Activated CD4-positive, alpha-beta memory T cell treated with anti-CD3 and anti-CD28 coated beads for 36 hours (primary cell): Measurements from ENCODE around the gene UCHL5. TPM values are rescaled to one million over a fixed set of nuclear protein-coding genes. Genes with fewer than 3 reads are reported as not detected.
"Not testable (repeated sequence)": the region's sequence is repeated elsewhere in the genome, so short reads cannot be mapped to it uniquely, and the experiment has no call there.

Experiments
- CTCF ChIA-PET: fragments of 350-600 bp; sonication (Branson Sonifier 250); formaldehyde crosslinking; loops from one replicate; lab custom pipeline; 2021; ENCODE audit warnings: antibody characterized with exemption, inconsistent platforms; lab: Charles Lee
- POLR2A ChIA-PET: fragments of 350-600 bp; sonication (Branson Sonifier 250); formaldehyde crosslinking; loops from one replicate; lab custom pipeline; 2021; ENCODE audit warnings: antibody characterized with exemption; lab: Charles Lee
- DNase-seq: peaks from one replicate; pipeline ENCODE4 v3.0.0-alpha.2; 2020
- H3K27ac Mint-ChIP-seq: one replicate; pipeline ENCODE4 v1.8.0; 2021; ENCODE audit warnings: mixed read lengths
- H3K27me3 Mint-ChIP-seq: one replicate; pipeline ENCODE4 v1.8.0; 2021; ENCODE audit warnings: mixed read lengths
- H3K36me3 Mint-ChIP-seq: one replicate; pipeline ENCODE4 v1.8.0; 2021; ENCODE audit warnings: mixed read lengths
- H3K4me1 Mint-ChIP-seq: one replicate; pipeline ENCODE4 v1.8.0; 2021; ENCODE audit warnings: low read depth, mixed read lengths
- H3K4me3 Mint-ChIP-seq: one replicate; pipeline ENCODE4 v1.8.0; 2021; ENCODE audit warnings: mild to moderate bottlenecking, mixed read lengths
- H3K9me3 Mint-ChIP-seq: one replicate; pipeline ENCODE4 v1.8.0; 2021; ENCODE audit warnings: mixed read lengths
- intact Hi-C: fragments of 100-400 bp; cut with micrococcal nuclease; formaldehyde crosslinking; loops from one replicate; pipeline ENCODE4 v1.15.1; 2023
- total RNA-seq, 2 experiments: library from RNA; stranded (reverse); gene quantifications; one replicate each; pipeline ENCODE4 v1.2.3, GENCODE V29; 2021

The UCHL5 gene
- total RNA-seq, 2 experiments from 2014 or later, result 72.1 to 77.5 TPM

GRCh38 chr1:193032643-193033427, 26.3 kb downstream of the UCHL5 start:
- CTCF ChIA-PET, result interaction anchor here (0.6 to 0.9 kb wide), 2 partner anchors 192 to 560 kb away, joined by 3 read pairs; no protein-coding TSS in a partner anchor
- H3K27me3 Mint-ChIP-seq, POLR2A ChIA-PET, H3K9me3 Mint-ChIP-seq, H3K36me3 Mint-ChIP-seq, H3K27ac Mint-ChIP-seq, intact Hi-C loops, DNase-seq, H3K4me3 Mint-ChIP-seq: not testable (repeated sequence)
- peaks cover 23% of the 10 kb centered on the region for H3K4me1 Mint-ChIP-seq

- no peaks in the 10 kb centered on the region for H3K27me3 Mint-ChIP-seq
- no peaks in the 10 kb centered on the region for H3K9me3 Mint-ChIP-seq
- peaks cover 13% of the 10 kb centered on the region for H3K4me1 Mint-ChIP-seq
- POLR2A ChIA-PET, result no interaction called here
- CTCF ChIA-PET, result no interaction called here
- H3K4me3 Mint-ChIP-seq, result no peak overlapping the region
- no peak overlapping the region for H3K27ac Mint-ChIP-seq
- H3K36me3 Mint-ChIP-seq, result peaks cover 10% of the 10 kb centered on the region
- no peak for DNase-seq
- intact Hi-C loops, result no loop called here
Measured at GRCh38 chr1:193031431-193031830, 27.7 kb downstream of the UCHL5 start.

GRCh38 chr1:193030280-193030679, 28.9 kb downstream of the UCHL5 start:
- ChIA-PET POLR2A (no interaction called here), CTCF (interaction anchor here (0.6 to 1.7 kb wide), 7 partner anchors 29 to 556 kb away, joined by 3 to 8 read pairs (median 3); partner anchors contain the start of gene UCHL5)
- DNase-seq, result no peak
- Mint-ChIP-seq H3K9me3 (no peaks in the 10 kb centered on the region), H3K4me3 (no peak overlapping the region), H3K27ac (no peak overlapping the region), H3K27me3 (no peaks in the 10 kb centered on the region), H3K36me3 (peaks cover 17% of the 10 kb centered on the region), H3K4me1 (peaks cover 13% of the 10 kb centered on the region)
- intact Hi-C loops, result no loop called here

GRCh38 chr1:193025218-193025617, 33.9 kb downstream of the UCHL5 start:
- Mint-ChIP-seq H3K27me3 (no peaks in the 10 kb centered on the region), H3K27ac (no peak overlapping the region), H3K9me3 (no peaks in the 10 kb centered on the region), H3K36me3 (peaks cover 13% of the 10 kb centered on the region), H3K4me1 (peaks cover 7% of the 10 kb centered on the region), H3K4me3 (no peak overlapping the region)
- intact Hi-C loops, result no loop called here
- ChIA-PET CTCF (no interaction called here), POLR2A (no interaction called here)
- DNase-seq, result no peak

GRCh38 chr1:193019442-193020026, 39.6 kb downstream of the UCHL5 start:
- ChIA-PET POLR2A (no interaction called here), CTCF (interaction anchor here (0.7 to 5.4 kb wide), 20 partner anchors 10 to 547 kb away, joined by 3 to 105 read pairs (median 3); partner anchors contain the start of genes RGS2, RO60 and UCHL5)
- Mint-ChIP-seq H3K4me1 (no peaks in the 10 kb centered on the region), H3K36me3 (peaks cover 9% of the 10 kb centered on the region), H3K27ac (no peak overlapping the region), H3K27me3 (no peaks in the 10 kb centered on the region), H3K9me3 (no peaks in the 10 kb centered on the region), H3K4me3 (no peak overlapping the region)
- DNase-seq, result no peak
- intact Hi-C loops, result loop anchor here (1.0 kb wide), 2 partner anchors 214 to 545 kb away; no protein-coding TSS in a partner anchor

GRCh38 chr1:193016788-193017187, 42.4 kb downstream of the UCHL5 start:
- H3K4me1 Mint-ChIP-seq, result no peaks in the 10 kb centered on the region
- CTCF ChIA-PET, result interaction anchor here (0.7 to 5.4 kb wide), 4 partner anchors 9 to 209 kb away, joined by 3 to 105 read pairs (median 3); partner anchors contain the start of genes RGS2 and UCHL5
- intact Hi-C loops, result no loop called here

GRCh38 chr1:193014400-193014799, 44.8 kb downstream of the UCHL5 start:
- no peak for DNase-seq
- Mint-ChIP-seq H3K27ac (no peak overlapping the region), H3K9me3 (no peaks in the 10 kb centered on the region), H3K4me3 (no peak overlapping the region), H3K36me3 (peaks cover 6% of the 10 kb centered on the region), H3K27me3 (no peaks in the 10 kb centered on the region), H3K4me1 (no peaks in the 10 kb centered on the region)
- ChIA-PET CTCF (interaction anchor here (0.8 to 1.3 kb wide), 2 partner anchors 107 to 208 kb away, joined by 3 read pairs; partner anchors contain the start of gene CDC73), POLR2A (no interaction called here)
- intact Hi-C loops, result no loop called here

More at GRCh38 chr1:193016788-193017187, 42.4 kb downstream of the UCHL5 start:
- Mint-ChIP-seq H3K4me3 (no peak overlapping the region), H3K27me3 (no peaks in the 10 kb centered on the region), H3K9me3 (no peaks in the 10 kb centered on the region), H3K36me3 (peaks cover 6% of the 10 kb centered on the region), H3K27ac (no peak overlapping the region)
- POLR2A ChIA-PET, result no interaction called here
- no peak for DNase-seq

- H3K27me3 Mint-ChIP-seq, result no peaks in the 10 kb centered on the region
- DNase-seq, result no peak
- no peak overlapping the region for H3K27ac Mint-ChIP-seq
- no peaks in the 10 kb centered on the region for H3K9me3 Mint-ChIP-seq
- no peaks in the 10 kb centered on the region for H3K4me1 Mint-ChIP-seq
- H3K4me3 Mint-ChIP-seq, result no peak overlapping the region
- ChIA-PET CTCF (interaction anchor here (0.8 to 1.3 kb wide), 2 partner anchors 108 to 207 kb away, joined by 3 read pairs; partner anchors contain the start of gene CDC73), POLR2A (no interaction called here)
- H3K36me3 Mint-ChIP-seq, result peaks cover 6% of the 10 kb centered on the region
- intact Hi-C loops, result no loop called here
Measured at GRCh38 chr1:193013707-193014106, 45.5 kb downstream of the UCHL5 start.

GRCh38 chr1:193013005-193013404, 46.2 kb downstream of the UCHL5 start:
- peaks cover 6% of the 10 kb centered on the region for H3K36me3 Mint-ChIP-seq
- no peaks in the 10 kb centered on the region for H3K4me1 Mint-ChIP-seq
- no peak for DNase-seq
- intact Hi-C loops, result no loop called here
- no peak overlapping the region for H3K27ac Mint-ChIP-seq
- H3K9me3 Mint-ChIP-seq, result no peaks in the 10 kb centered on the region
- no peaks in the 10 kb centered on the region for H3K27me3 Mint-ChIP-seq
- ChIA-PET CTCF (interaction anchor here (1.3 kb wide), 1 partner anchor 109 kb away, joined by 3 read pairs; the partner anchor contains the start of gene CDC73), POLR2A (no interaction called here)
- H3K4me3 Mint-ChIP-seq, result no peak overlapping the region

- ChIA-PET POLR2A (no interaction called here), CTCF (no interaction called here)
- Mint-ChIP-seq H3K9me3 (peaks cover 1% of the 10 kb centered on the region), H3K27ac (no peak overlapping the region), H3K4me3 (no peak overlapping the region), H3K36me3 (peaks cover 10% of the 10 kb centered on the region), H3K27me3 (no peaks in the 10 kb centered on the region), H3K4me1 (no peaks in the 10 kb centered on the region)
- DNase-seq, result no peak
- intact Hi-C loops, result no loop called here
Measured at GRCh38 chr1:193011406-193011805, 47.8 kb downstream of the UCHL5 start.

GRCh38 chr1:193009501-193009900, 49.7 kb downstream of the UCHL5 start:
- Mint-ChIP-seq H3K4me3 (no peak overlapping the region), H3K9me3 (peaks cover 16% of the 10 kb centered on the region), H3K4me1 (peaks cover 4% of the 10 kb centered on the region), H3K27me3 (no peaks in the 10 kb centered on the region), H3K36me3 (peaks cover 15% of the 10 kb centered on the region), H3K27ac (no peak overlapping the region)
- POLR2A ChIA-PET, result no interaction called here
- no peak for DNase-seq
- CTCF ChIA-PET, result interaction anchor here (0.7 to 1.5 kb wide), 3 partner anchors 10 to 113 kb away, joined by 3 to 8 read pairs (median 3); partner anchors contain the start of gene CDC73
- intact Hi-C loops, result no loop called here

- Mint-ChIP-seq H3K4me3 (no peak overlapping the region), H3K4me1 (peaks cover 10% of the 10 kb centered on the region), H3K27me3 (no peaks in the 10 kb centered on the region), H3K27ac (no peak overlapping the region), H3K36me3 (peaks cover 46% of the 10 kb centered on the region), H3K9me3 (peaks cover 16% of the 10 kb centered on the region)
- no peak for DNase-seq
- intact Hi-C loops, result no loop called here
- ChIA-PET CTCF (interaction anchor here (0.7 kb wide), 1 partner anchor 531 kb away, joined by 3 read pairs; no protein-coding TSS in a partner anchor), POLR2A (no interaction called here)
Measured at GRCh38 chr1:193005785-193006184, 53.4 kb downstream of the UCHL5 start.
